GM12872 (cell line): ENCODE measurements around the gene RDH8.

ENCODE experiments used
- CTCF ChIP-seq: IDR thresholded peaks from 3 replicates; pipeline ENCODE4 v1.5.1; 2011; ENCODE audit warnings: low read depth, mild to moderate bottlenecking, low read length, moderate library complexity; ENCODE audit not compliant: insufficient read depth

The RDH8 gene

GRCh38 chr19:10011974-10012373 is 1.3 kb upstream of the RDH8 start:
- no peak for TF ChIP-seq CTCF

GRCh38 chr19:10013834-10014618 is 743 bp downstream of the RDH8 start:
- TF ChIP-seq CTCF: no peak

GRCh38 chr19:10018263-10018662 is 5.0 kb downstream of the RDH8 start:
- TF ChIP-seq CTCF: no peak

GRCh38 chr19:10018786-10019185 is 5.5 kb downstream of the RDH8 start:
- TF ChIP-seq CTCF: no peak

GRCh38 chr19:10019246-10019645 is 6.0 kb downstream of the RDH8 start:
- no peak for TF ChIP-seq CTCF

- TF ChIP-seq CTCF: no peak
Measured at GRCh38 chr19:10020851-10021250, 7.6 kb downstream of the RDH8 start.

- no peak for TF ChIP-seq CTCF
Measured at GRCh38 chr19:10021446-10021845, 8.2 kb downstream of the RDH8 start.

- TF ChIP-seq CTCF: no peak
Measured at GRCh38 chr19:10021863-10022262, 8.6 kb downstream of the RDH8 start.
